ENCODE measurements around the gene GALNT6. TPM values are rescaled to one million over a fixed set of nuclear protein-coding genes. Genes with fewer than 3 reads are reported as not detected.

GALNT6 gene
- total and polyA plus RNA-seq, 9 of the 15 experiments (the other 6 are each of a cell fraction or from before 2014, with no cell fraction given), result 1.5 to 8.6 (median 5.1) TPM

- no peak overlapping the region for H3K4me2 ChIP-seq (ENCODE audit: insufficient read depth, low read length)
- H3K4me3 ChIP-seq, result no peak overlapping the region
- DNase-seq (ENCODE audit: extremely low read depth in 1 of 4, low spot score in 3 of 4) (peak in 1 of 4 experiments; percentile 28), ATAC-seq (no peak; the same call in 2 of the 3 replicates), FAIRE-seq (no peak)
- H3K79me2 ChIP-seq (ENCODE audit: control insufficient read depth, insufficient read depth, low read length), result no peaks in the 10 kb centered on the region
- no peaks in the 10 kb centered on the region; the same call in 1 of the 2 replicates for H3K9me3 ChIP-seq (replicated peaks; ENCODE audit: control insufficient read depth, insufficient read depth, low read depth, low read length)
- no TSS peak for BruUV-seq (replicated peaks)
- WGBS (ENCODE audit: insufficient coverage, low coverage, missing lambda C conversion rate), result 59% methylated on average over 4 of the region's 5 CpGs
- peak overlapping the region; percentile 88 for H2AFZ ChIP-seq (ENCODE audit: low read depth, low read length)
- ChIA-PET CTCF (ENCODE audit: low intra/inter-chr PET ratio) (interaction anchor here (0.7 kb wide), 1 partner anchor 29 kb away, joined by 4 read pairs; no protein-coding TSS in a partner anchor), POLR2A (interaction anchor here (0.6 to 2.9 kb wide), 3 partner anchors 14 to 154 kb away, joined by 3 to 9 read pairs (median 4); no protein-coding TSS in a partner anchor)
- no peak overlapping the region for H3K9ac ChIP-seq (ENCODE audit: insufficient read depth in 1 of 2, low read depth in 2 of 2, low read length in 2 of 2)
- H3K36me3 ChIP-seq (ENCODE audit: control insufficient read depth, insufficient read depth, low read length), result no peaks in the 10 kb centered on the region
- peaks cover 46 to 66% of the 10 kb centered on the region in 2 experiments for H3K4me1 ChIP-seq (replicated peaks in 1 of 2; ENCODE audit: control insufficient read depth in 2 of 2, insufficient read depth in 2 of 2, low read length in 2 of 2)
- H3K27ac ChIP-seq (ENCODE audit: extremely low read depth, low read depth, low read length), result 0 out of 3 replicates have a peak overlapping the region, but pooled peaks have one; percentile 6
- no peak for TF ChIP-seq OTX1 (CRISPR knock-in tag; IDR thresholded peaks at IDR 0.05)
- TF ChIP-seq SMAD4 (CRISPR knock-in tag; conservative IDR thresholded peaks at IDR 0.05), result 0 out of 2 replicates have a peak, but pooled peaks have one; percentile 16
- H4K20me1 ChIP-seq (replicated peaks; ENCODE audit: control insufficient read depth, insufficient read depth, low read length), result no peaks in the 10 kb centered on the region
- H3K9me1 ChIP-seq (ENCODE audit: control insufficient read depth, insufficient read depth, low read length), result no peaks in the 10 kb centered on the region
- in situ Hi-C loops (cut with MboI), result no loop called here
- intact Hi-C loops (cut with micrococcal nuclease), result no loop called here
- no peaks in the 10 kb centered on the region for H3K27me3 ChIP-seq (ENCODE audit: control insufficient read depth in 2 of 2, insufficient read depth in 2 of 2, low read length in 2 of 2)
Measured at GRCh38 chr12:51322452-51322851, 68.8 kb downstream of the GALNT6 start.

- Histone ChIP-seq H3K27me3 (ENCODE audit: control insufficient read depth in 2 of 2, insufficient read depth in 2 of 2, low read length in 2 of 2) (no peaks in the 10 kb centered on the region), H3K36me3 (ENCODE audit: control insufficient read depth, insufficient read depth, low read length) (no peaks in the 10 kb centered on the region), H3K4me1 (replicated peaks in 1 of 2; ENCODE audit: control insufficient read depth in 2 of 2, insufficient read depth in 2 of 2, low read length in 2 of 2) (peaks cover 40 to 60% of the 10 kb centered on the region in 2 experiments), H3K4me3 (no peak overlapping the region), H3K79me2 (ENCODE audit: control insufficient read depth, insufficient read depth, low read length) (no peaks in the 10 kb centered on the region), H3K9me3 (replicated peaks; ENCODE audit: control insufficient read depth, insufficient read depth, low read depth, low read length) (no peaks in the 10 kb centered on the region; the same call in 1 of the 2 replicates), H3K9me1 (ENCODE audit: control insufficient read depth, insufficient read depth, low read length) (no peaks in the 10 kb centered on the region), H4K20me1 (replicated peaks; ENCODE audit: control insufficient read depth, insufficient read depth, low read length) (no peaks in the 10 kb centered on the region), H3K27ac (ENCODE audit: extremely low read depth, low read depth, low read length) (peak overlapping the region; percentile 37; the same call in 2 of the 3 replicates), H3K9ac (ENCODE audit: insufficient read depth in 1 of 2, low read depth in 2 of 2, low read length in 2 of 2) (peak overlapping the region in 1 of 2 experiments; percentile 21; a peak in 1 of 4 replicates), H2AFZ (ENCODE audit: low read depth, low read length) (peak overlapping the region; percentile 72), H3K4me2 (ENCODE audit: insufficient read depth, low read length) (peak overlapping the region; percentile 34)
- ATAC-seq, result no peak
- WGBS (ENCODE audit: insufficient coverage, low coverage, missing lambda C conversion rate), result 60% methylated on average over 3 of the region's 3 CpGs
- no TSS peak for BruUV-seq (replicated peaks)
- in situ Hi-C loops (cut with MboI), result no loop called here
- DNase-seq (ENCODE audit: extremely low read depth in 1 of 4, low spot score in 3 of 4), result no peak
- POLR2A ChIA-PET, result interaction anchor here (0.6 to 2.9 kb wide), 5 partner anchors 9 to 52 kb away, joined by 3 to 9 read pairs (median 5); no protein-coding TSS in a partner anchor
- no peak for TF ChIP-seq CC2D1A (IDR thresholded peaks at IDR 0.05)
- no peak for TF ChIP-seq GABPA (tag; conservative IDR thresholded peaks at IDR 0.05; ENCODE audit: low read depth)
- no peak for TF ChIP-seq KLF13 (tag; IDR thresholded peaks at IDR 0.05; ENCODE audit: borderline replicate concordance, low read depth)
- no peak for TF ChIP-seq STAT5A (IDR thresholded peaks at IDR 0.05; ENCODE audit: borderline replicate concordance, low read length)
- FAIRE-seq, result no peak
- CTCF ChIA-PET (ENCODE audit: low intra/inter-chr PET ratio), result interaction anchor here (0.7 kb wide), 1 partner anchor 28 kb away, joined by 4 read pairs; no protein-coding TSS in a partner anchor
- intact Hi-C loops (cut with micrococcal nuclease), result no loop called here
Measured at GRCh38 chr12:51321882-51322281, 69.3 kb downstream of the GALNT6 start.
